Measurements from ENCODE around the gene MMD2.
A peak's percentile ranks its signal among the peaks of the same experiment; 100 is the strongest.
"Not testable (repeated sequence)": the region's sequence is repeated elsewhere in the genome, so short reads cannot be mapped to it uniquely, and the experiment has no call there.

The MMD2 gene

GRCh38 chr7:4958477-4959301 lies at the start of gene MMD2:
Gene MMD2, minus strand, starts transcription at chr7:4959187. Its CDS starts 170 bp downstream, at chr7:4959017.
- no peak for DNase-seq (ENCODE audit: low read depth)

GRCh38 chr7:5005066-5005465 lies 46.1 kb upstream of the MMD2 start:
- DNase-seq (ENCODE audit: low read depth) = no peak

DNA sequence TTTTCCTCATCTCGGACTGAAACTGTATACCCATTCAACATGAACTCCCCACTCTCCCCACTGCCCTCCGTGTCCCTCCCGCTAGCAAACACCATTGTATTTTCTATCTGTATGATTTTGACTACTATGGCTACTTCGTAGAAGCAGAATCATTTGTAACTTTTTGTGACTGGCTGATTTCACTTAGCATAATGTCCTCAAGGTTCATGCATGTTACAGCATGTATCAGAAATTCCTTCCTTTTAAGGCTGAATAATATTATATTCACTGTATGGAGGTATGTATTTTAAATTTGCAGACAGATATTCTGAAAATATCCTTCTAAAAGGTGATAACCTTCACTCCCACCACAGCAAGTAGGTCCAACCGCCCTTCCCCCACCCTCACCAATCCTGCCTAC lies 42.9 kb upstream of the MMD2 start:
- no peak for DNase-seq (ENCODE audit: low read depth)

DNA sequence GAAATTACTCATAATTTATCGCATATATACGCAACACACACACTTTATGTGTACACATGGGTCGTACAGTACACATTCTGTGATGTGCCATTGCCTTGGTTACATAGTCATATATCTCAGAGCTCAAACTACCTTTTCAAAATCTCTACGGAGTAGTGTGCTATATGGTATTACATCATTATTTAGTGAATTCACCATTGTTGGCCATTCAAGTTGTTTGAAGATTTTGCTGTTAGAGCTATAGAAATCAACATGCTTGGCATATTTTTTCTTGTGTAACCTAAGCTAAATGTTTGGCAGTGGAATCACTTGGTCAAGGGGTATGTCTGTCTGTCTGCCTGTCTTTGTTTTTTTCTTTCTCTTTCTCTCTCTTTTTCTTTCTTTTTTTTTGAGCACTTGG lies 42.0 kb upstream of the MMD2 start:
- no peak for DNase-seq (ENCODE audit: low read depth)

DNA sequence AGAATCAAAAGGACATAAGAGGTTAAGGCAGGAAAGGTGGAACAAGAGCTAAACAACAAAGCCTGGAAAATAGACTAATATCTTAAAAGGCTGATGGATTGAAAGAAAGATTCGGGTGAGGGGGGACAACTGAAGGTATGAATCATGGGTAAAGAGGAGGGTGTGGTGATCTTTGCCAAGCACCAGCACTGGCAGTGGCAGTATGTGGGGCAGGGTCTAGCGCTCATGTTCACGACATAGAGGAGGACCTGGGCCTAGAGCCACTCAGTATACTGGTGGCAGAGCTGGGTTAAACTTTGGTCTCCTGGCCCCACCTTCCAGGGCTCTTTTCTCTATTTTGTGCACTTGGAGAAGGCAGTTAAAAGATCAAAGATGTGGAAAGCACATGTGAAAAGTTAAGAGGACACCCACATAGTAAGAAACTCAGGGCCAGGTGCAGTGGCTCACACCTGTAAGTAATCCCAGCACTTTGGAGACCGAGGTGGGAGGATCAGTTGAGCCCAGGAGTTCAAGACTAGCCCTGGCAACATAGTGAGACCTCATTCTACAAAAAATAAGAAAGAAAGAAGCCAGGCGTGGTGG lies 40.5 kb upstream of the MMD2 start:
- no peak for DNase-seq (ENCODE audit: low read depth)

DNA sequence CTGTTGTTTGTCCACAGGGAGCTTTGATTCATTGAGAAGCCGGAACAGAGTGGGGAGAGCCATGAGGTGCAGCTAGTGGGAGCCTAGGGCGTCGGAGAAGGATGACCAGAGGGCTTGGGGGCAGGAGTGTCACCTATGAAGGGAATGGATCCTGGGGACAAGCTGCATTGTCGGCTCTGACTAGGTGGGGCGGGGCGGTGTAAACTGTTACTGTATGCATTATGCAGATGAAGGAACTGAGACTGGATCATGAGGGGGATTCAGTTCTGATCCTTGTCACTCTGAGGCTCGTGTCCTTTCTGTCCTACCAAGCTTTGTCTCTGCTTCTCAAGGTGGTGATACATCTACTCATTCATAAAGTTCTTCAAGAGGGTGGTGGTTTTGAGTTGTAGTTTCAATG lies 39.9 kb upstream of the MMD2 start:
- no peak for DNase-seq (ENCODE audit: low read depth)

DNA sequence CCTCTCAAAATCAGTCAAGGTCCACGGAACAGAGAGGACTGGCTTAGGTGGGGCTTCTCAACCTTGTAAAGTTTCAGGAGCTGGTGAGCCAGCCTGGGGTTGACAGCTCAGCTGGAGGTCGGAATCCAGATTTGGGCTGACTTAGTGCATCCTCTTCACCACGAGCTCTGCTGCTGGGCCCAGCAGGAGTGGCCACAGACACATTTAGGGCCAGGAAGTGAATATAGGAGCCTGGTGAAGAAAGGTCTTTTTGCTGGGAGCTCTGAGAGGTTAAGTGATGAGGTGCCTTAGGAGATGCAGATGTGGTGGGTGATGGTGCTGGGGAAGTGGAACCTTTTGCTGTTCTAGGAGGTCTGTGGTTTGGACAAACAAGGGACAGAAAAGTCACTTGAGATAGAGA lies 39.3 kb upstream of the MMD2 start:
- no peak for DNase-seq (ENCODE audit: low read depth)

- DNase-seq (ENCODE audit: low read depth) = no peak
These were observed 37.8 kb upstream of the MMD2 start for GRCh38 chr7:4996696-4997222.

GRCh38 chr7:4995429-4995969 lies 36.5 kb upstream of the MMD2 start:
- no peak for DNase-seq (ENCODE audit: low read depth)

DNA sequence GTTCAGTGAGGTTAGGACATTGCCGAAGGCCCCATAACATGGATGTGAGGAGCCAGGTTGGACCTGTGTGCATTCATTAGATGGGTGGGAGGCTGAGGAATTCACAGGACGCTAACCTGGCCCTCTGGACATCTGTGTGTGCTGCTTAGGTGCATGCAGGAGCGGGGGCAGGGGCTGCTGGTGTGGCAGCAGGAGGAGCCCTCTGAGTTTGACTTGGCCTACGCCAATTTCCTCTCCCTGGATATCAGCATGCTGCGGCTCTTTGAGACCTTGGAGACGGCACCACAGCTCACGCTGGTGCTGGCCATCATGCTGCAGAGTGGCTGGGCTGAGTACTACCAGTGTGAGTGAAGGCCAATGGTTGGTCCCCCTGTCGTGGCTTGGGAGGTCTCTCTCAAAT lies 34.5 kb upstream of the MMD2 start:
- no peak for DNase-seq (ENCODE audit: low read depth)

DNA sequence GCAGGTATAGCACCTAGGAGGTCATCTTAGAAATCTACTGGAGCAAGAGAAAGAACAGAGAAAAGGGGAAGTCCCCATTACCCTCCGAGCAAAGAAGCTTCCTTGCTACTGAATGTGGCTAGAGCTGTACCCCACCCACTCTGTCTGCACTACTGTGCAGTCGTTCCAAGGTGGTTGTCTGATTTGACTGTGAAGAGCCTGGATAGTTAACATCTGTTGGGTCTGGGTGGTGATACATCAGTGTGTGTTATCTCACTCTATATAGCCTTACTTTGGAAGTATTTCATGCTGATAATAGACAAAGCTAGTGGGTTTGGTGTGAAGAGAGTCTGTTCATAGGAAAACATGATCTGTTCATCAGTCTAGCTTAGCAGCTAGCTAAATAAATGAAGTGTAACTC lies 23.8 kb upstream of the MMD2 start:
- DNase-seq (ENCODE audit: low read depth) = not testable (repeated sequence)

DNA sequence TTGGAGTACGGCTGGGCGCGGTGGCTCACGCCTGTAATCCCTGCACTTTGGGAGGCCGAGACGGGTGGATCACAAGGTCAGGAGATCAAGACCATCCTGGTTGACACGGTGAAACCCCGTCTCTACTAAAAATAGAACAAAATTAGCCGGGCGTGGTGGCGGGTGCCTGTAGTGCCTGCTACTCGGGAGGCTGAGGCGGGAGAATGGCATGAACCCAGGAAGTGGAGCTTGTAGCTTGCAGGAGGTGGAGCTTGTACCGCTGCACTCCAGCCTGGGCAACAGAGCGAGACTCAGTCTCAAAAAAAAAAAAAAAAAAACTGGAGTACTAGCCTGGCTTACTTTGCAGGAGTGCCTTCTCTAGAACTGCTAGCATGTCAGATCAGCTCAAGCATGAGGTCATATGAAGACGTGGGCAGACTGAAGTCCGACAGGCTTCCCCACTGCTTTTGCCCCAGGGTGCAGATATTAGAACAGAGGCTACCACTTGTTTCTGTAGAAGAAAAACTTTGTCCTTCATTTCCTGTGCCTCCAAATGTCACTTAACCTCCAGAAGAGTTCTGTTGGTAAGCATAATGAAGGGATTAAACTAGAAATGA lies 22.4 kb upstream of the MMD2 start:
- not testable (repeated sequence) for DNase-seq (ENCODE audit: low read depth)

GRCh38 chr7:4975626-4976025 lies 16.6 kb upstream of the MMD2 start:
- DNase-seq (ENCODE audit: low read depth) = not testable (repeated sequence)

DNA sequence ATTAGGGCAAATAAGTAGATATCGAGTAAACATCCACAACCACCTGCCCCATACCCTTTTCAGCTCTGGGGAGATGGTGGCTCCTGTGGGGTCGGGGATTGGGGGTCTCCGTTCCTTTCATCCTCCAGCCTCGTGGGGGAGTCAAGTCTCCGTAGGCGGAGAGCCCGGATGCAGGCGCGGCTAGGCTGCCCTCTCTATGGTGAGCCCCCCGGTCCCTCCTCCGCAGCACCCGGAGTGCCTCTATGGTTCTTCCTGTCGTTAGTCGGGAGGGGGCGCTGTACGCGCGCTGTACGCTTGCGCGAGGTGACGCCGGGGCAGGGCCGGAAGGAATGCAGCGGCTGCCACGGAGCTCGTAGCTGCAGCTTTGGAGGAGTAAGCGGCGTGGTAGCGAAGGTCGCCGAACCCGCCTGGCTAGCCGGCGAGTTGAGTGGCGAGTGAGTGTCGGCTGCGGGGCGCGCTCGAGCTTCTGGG lies 14.8 kb upstream of the MMD2 start:
- DNase-seq (ENCODE audit: low read depth) = peak; percentile 87

GRCh38 chr7:4972446-4972845 lies 13.5 kb upstream of the MMD2 start:
- DNase-seq (ENCODE audit: low read depth) = not testable (repeated sequence)

- no peak for DNase-seq (ENCODE audit: low read depth)
These were observed 6.5 kb upstream of the MMD2 start for GRCh38 chr7:4965295-4966022.

DNA sequence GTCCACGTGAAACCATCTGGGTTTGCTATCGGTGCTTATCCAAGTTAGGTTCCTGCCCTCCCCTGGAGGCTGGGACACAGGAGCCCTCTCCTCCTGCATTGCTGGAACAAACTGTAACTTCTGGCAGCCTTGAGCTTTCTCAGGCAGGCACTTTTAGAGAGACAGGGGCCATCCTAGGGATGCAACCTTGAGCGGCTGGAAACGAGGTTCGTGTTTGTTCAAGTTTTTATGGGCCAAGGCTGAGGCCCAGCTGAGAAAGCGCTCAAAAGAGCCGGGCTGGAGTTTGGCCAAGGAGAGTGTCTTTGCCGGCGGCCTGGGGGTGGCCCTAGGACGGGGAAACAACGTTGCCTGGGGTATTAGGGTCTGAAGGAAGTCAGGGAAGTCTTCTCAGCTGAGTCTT lies 5.5 kb upstream of the MMD2 start:
- DNase-seq (ENCODE audit: low read depth) = no peak

- DNase-seq (ENCODE audit: low read depth) = no peak
These were observed 4.1 kb upstream of the MMD2 start for GRCh38 chr7:4962872-4963775.

GRCh38 chr7:4960363-4960762 lies 1.4 kb upstream of the MMD2 start:
- DNase-seq (ENCODE audit: low read depth) = no peak

DNA sequence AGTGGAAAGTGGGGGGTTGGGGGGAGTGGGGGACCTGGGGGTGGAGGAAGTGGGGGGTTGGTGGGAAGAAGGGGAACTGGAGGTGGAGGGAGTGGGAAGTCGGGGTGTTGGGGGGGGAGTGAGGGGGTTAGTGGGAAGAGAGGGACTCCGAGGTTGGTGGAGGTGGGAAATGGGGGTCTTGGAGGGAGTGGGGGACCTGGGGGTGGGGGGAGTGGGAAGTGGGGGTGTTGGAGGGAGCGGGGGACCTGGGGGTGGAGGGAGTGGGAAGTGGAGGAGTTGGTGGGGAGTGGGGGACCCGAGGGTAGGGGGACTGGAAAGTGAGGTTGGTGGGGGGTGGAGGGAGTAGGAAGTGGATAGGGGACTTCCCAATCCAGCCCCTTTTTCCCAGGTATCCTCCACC lies 906 bp upstream of the MMD2 start:
- no peak for DNase-seq (ENCODE audit: low read depth)

DNA sequence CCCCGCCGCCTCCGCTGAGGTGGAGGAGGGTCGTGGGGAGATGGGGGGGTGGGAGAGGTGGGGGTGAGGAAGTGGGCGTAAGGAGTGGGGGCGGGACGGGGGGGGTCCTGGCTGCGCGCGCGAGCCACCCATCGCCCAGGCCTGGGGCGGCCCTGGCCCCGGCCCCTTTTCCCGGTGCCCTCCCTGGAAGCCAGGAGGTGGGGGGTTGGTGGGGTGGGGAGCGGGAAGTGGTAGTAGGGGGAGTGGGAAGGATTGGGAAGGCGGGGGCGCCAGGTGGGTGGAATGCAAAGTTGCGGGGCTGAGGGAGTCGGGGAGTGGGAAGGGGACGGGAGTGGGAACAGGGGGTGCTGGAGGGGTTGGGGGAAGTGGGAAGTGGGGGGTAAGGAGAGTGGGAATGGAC lies 319 bp upstream of the MMD2 start:
- DNase-seq (ENCODE audit: low read depth) = no peak

Data from CMK (cell line).